HepG2 (cell line): ENCODE measurements around the gene TAS1R1. TPM values are rescaled to one million over a fixed set of nuclear protein-coding genes. Genes with fewer than 3 reads are reported as not detected.

Experiments
- ATAC-seq: fragments of 200-7000 bp; cut with Tn5 transposase; 3 replicates; pipeline ENCODE4 v1.9.1; 2020; ENCODE audit warnings: mild to moderate bottlenecking, moderate library complexity
- BruUV-seq: library from RNA; stranded (reverse); fragments of 400-500 nt; replicated peaks from 2 replicates; lab custom pipeline; 2021; lab: Mats Ljungman, UMichigan
- CTCF ChIA-PET: fragments of 300-600 bp; formaldehyde crosslinking; extraction: SDS; loops from one replicate; lab custom pipeline; 2021; ENCODE audit warnings: low total read pairs, inconsistent platforms, low intra/inter-chr PET ratio; lab: Yijun Ruan, JAX
- POLR2A ChIA-PET: fragments of 350-600 bp; sonication (Branson Sonifier 250); formaldehyde crosslinking; loops from one replicate; lab custom pipeline; 2020; ENCODE audit warnings: antibody characterized with exemption, inconsistent platforms; lab: Yijun Ruan, JAX
- DNase-seq: peaks from one replicate; pipeline ENCODE4 v3.0.0-alpha.2; 2015; ENCODE audit warnings: low spot score
- FAIRE-seq: peaks from 3 replicates; lab custom pipeline; 2011; peaks lifted over from hg19 to GRCh38; lab: Jason Lieb, UNC
- H2AFZ ChIP-seq: one replicate; pipeline ENCODE4 v1.6.1; 2011; ENCODE audit warnings: low read length, inconsistent platforms
- H3K27ac ChIP-seq: fragments of 300-600 bp; 3 replicates; pipeline ENCODE4 v1.8.0; 2011; ENCODE audit warnings: mixed run types, mild to moderate bottlenecking, mixed read lengths, low read length, inconsistent platforms; ENCODE audit not compliant: insufficient read depth; ENCODE audit errors: extremely low read length
- H3K27me3 ChIP-seq, 2 experiments: fragments of 200-600 bp in 1 of 2; 2 replicates in 1 of 2; 3 replicates in 1 of 2; pipeline versions ENCODE4 v1.6.0 to v1.8.0; 2011; ENCODE audit warnings: low read length in 2 of 2, mild to moderate bottlenecking in 2 of 2, moderate library complexity in 2 of 2, inconsistent platforms in 1 of 2; ENCODE audit not compliant: insufficient read depth in 2 of 2, control insufficient read depth in 1 of 2
- H3K36me3 ChIP-seq, 2 experiments: fragments of 200-600 bp in 1 of 2; replicated peaks in 1 of 2; 2 replicates in 1 of 2; 3 replicates in 1 of 2; pipeline versions ENCODE4 v1.5.1 to v1.8.0; 2011; ENCODE audit warnings: low read length in 2 of 2, inconsistent platforms in 1 of 2; ENCODE audit not compliant: insufficient read depth in 2 of 2, control insufficient read depth in 1 of 2
- H3K4me1 ChIP-seq: 2 replicates; pipeline ENCODE4 v1.5.1; 2012; ENCODE audit warnings: low read length, inconsistent platforms; ENCODE audit not compliant: insufficient read depth
- H3K4me2 ChIP-seq: 2 replicates; pipeline ENCODE4 v1.6.0; 2011; ENCODE audit warnings: low read depth, low read length, inconsistent platforms
- H3K4me3 ChIP-seq, 3 experiments: fragments of 200-600 bp in 1 of 3; sonication (generic), shearing (Covaris generic) in 1 of 3; replicated peaks in 1 of 3; 2 replicates each; pipeline ENCODE4 v1.5.1; 2011 to 2016; ENCODE audit warnings: low read length in 3 of 3, inconsistent platforms in 2 of 3, low read depth in 2 of 3, mild to moderate bottlenecking in 2 of 3, control low read depth in 1 of 3, mixed read lengths in 1 of 3; ENCODE audit not compliant: insufficient read depth in 1 of 3
- H3K79me2 ChIP-seq: one replicate; pipeline ENCODE4 v1.6.1; 2011; ENCODE audit warnings: low read length, inconsistent platforms; ENCODE audit not compliant: insufficient read depth
- H3K9ac ChIP-seq: 2 replicates; pipeline ENCODE4 v1.6.0; 2011; ENCODE audit warnings: mild to moderate bottlenecking, low read depth, low read length, inconsistent platforms; ENCODE audit not compliant: insufficient read depth
- H3K9me3 ChIP-seq: 2 replicates; pipeline ENCODE4 v1.5.1; 2012; ENCODE audit warnings: mild to moderate bottlenecking, low read length
- H4K20me1 ChIP-seq: 2 replicates; pipeline ENCODE4 v1.6.0; 2011; ENCODE audit warnings: inconsistent platforms, mild to moderate bottlenecking, low read length, moderate library complexity; ENCODE audit not compliant: insufficient read depth
- AGO1 ChIP-seq: fragments of 200-400 bp; formaldehyde crosslinking; IDR thresholded peaks from 2 replicates; pipeline ENCODE4 v1.6.1; 2017; ENCODE audit warnings: mild to moderate bottlenecking, low read depth, low read length, moderate library complexity; ENCODE audit not compliant: poor library complexity, severe bottlenecking
- AGO2 ChIP-seq: fragments of 200-400 bp; formaldehyde crosslinking; optimal IDR thresholded peaks from 2 replicates; pipeline ENCODE3; 2017; ENCODE audit warnings: mild to moderate bottlenecking, low read depth, low read length, moderate library complexity
- HNRNPL ChIP-seq: fragments of 200-400 bp; formaldehyde crosslinking; IDR thresholded peaks from 2 replicates; pipeline ENCODE4 v1.6.1; 2017; ENCODE audit warnings: mild to moderate bottlenecking, low read depth, low read length
- POLR2A ChIP-seq, 2 experiments: IDR thresholded peaks; 2 replicates each; pipeline ENCODE4 v1.6.1; 2011; ENCODE audit warnings: low read depth in 2 of 2, low read length in 2 of 2, mild to moderate bottlenecking in 1 of 2, moderate library complexity in 1 of 2; ENCODE audit not compliant: insufficient read depth in 1 of 2
- RBFOX2 ChIP-seq: fragments of 200-400 bp; formaldehyde crosslinking; IDR thresholded peaks from 2 replicates; pipeline ENCODE4 v1.6.1; 2017; ENCODE audit warnings: low read depth, mild to moderate bottlenecking, low read length
- THAP11 ChIP-seq: IDR thresholded peaks from 2 replicates; pipeline ENCODE4 v1.6.1; 2016; ENCODE audit warnings: missing biosample characterization, missing genetic modification reagents
- ZFP37 ChIP-seq: sonication (generic); formaldehyde crosslinking; IDR thresholded peaks from 2 replicates; pipeline ENCODE4 v1.4.0; 2020; ENCODE audit warnings: missing genetic modification reagents, borderline replicate concordance
- ZNF772 ChIP-seq: sonication (generic); formaldehyde crosslinking; IDR thresholded peaks from 2 replicates; pipeline ENCODE4 v1.5.0; 2020; ENCODE audit warnings: mild to moderate bottlenecking, missing genetic modification reagents
- WGBS: methylation state at CpG from one replicate; pipeline ENCODE4 v1.1.6; 2017; ENCODE audit warnings: low lambda C conversion rate; 5-methylcytosine and 5-hydroxymethylcytosine counted together
- in situ Hi-C: cut with HindIII; loops from 2 replicates; pipeline ENCODE4 v1.10.0; 2017; ENCODE audit warnings: low pct_unique_long_range_greater_than_20kb; ENCODE audit not compliant: extremely low pct_ligation_motif_present
- intact Hi-C: fragments of 100-400 bp; cut with micrococcal nuclease; formaldehyde crosslinking; loops from one replicate; pipeline ENCODE4 v1.10.0; 2022; ENCODE audit not compliant: unreplicated experiment
- polyA plus RNA-seq, 8 experiments: library from polyadenylated mRNA; depleted of rRNA in 3 of 8; stranded (reverse) in 7 of 8; unstranded in 1 of 8; fragments of >200 nt; fragmentation: Illumina TruSeq in 4 of 8; extraction: Trizol in 4 of 8; gene quantifications; 2 replicates each; pipeline versions ENCODE4 v1.2.1 to v1.2.3, GENCODE V29; 2011 to 2016; ENCODE audit warnings: low read depth in 4 of 8, missing spikeins in 1 of 8, mixed read lengths in 1 of 8; ENCODE audit not compliant: insufficient read depth in 1 of 8
- total RNA-seq, 5 experiments: library from RNA; depleted of rRNA; stranded (reverse); fragments of >200 nt; fragmentation: Illumina TruSeq; extraction: Trizol; gene quantifications; 2 replicates each; pipeline ENCODE4 v1.2.3, GENCODE V29; 2016; ENCODE audit warnings: low read depth in 1 of 5

TAS1R1 gene
- total and polyA plus RNA-seq, 2 of the 13 experiments (the other 11 are each of a cell fraction or from before 2014, with no cell fraction given), result 1.4 to 1.6 TPM

DNA sequence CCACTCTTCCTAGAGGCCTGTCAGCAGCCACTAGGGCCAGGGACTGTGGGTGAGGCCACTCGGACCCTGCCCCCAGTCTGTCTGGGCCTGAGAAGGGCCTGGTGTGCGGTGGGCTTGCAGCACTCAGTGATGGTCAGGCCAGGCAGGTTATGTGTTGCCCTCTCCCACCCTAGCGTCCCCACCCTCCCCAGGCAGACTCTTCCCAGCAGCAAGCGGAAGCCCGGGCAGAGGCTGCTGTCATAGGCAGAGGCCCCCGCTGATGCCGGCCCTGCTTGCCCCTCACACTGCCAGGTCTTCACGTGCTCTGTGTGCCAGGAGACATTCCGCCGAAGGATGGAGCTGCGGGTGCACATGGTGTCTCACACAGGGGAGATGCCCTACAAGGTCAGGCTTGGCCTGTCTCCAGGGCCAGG is 31.3 kb downstream of the TAS1R1 start:
- peaks cover 11 to 25% of the 10 kb centered on the region in 2 experiments for H3K36me3 ChIP-seq
- intact Hi-C loops, result no loop called here
- ChIA-PET CTCF (no interaction called here), POLR2A (no interaction called here)
- TF ChIP-seq THAP11 (CRISPR knock-in tag) (no peak), POLR2A (IDR thresholded peaks at IDR 0.05; ENCODE audit: insufficient read depth in 1 of 2, low read depth in 2 of 2, low read length in 2 of 2) (0 out of 4 replicates have a peak, but pooled peaks of 1 of the 2 experiments have one; percentile 11), AGO2 (peak; percentile 83), RBFOX2 (peak; percentile 54; the same call in 1 of the 2 replicates)
- peaks cover 21% of the 10 kb centered on the region for H3K4me1 ChIP-seq
- no TSS peak for BruUV-seq
- DNase-seq (no peak), FAIRE-seq (no peak), ATAC-seq (peak; percentile 4)
- no peaks in the 10 kb centered on the region for H3K27me3 ChIP-seq
- H3K79me2 ChIP-seq, result peaks cover 3% of the 10 kb centered on the region
- H3K27ac ChIP-seq, result no peak overlapping the region
- in situ Hi-C loops, result no loop called here
- no peak overlapping the region for H3K4me2 ChIP-seq
- H3K9me3 ChIP-seq, result no peaks in the 10 kb centered on the region
- H3K9ac ChIP-seq, result no peak overlapping the region
- H2AFZ ChIP-seq, result no peak overlapping the region
- H4K20me1 ChIP-seq, result peaks cover 4% of the 10 kb centered on the region; the same call in 1 of the 2 replicates
- 97% methylated on average over 6 of the region's 11 CpGs for WGBS
- H3K4me3 ChIP-seq, result no peak overlapping the region

DNA sequence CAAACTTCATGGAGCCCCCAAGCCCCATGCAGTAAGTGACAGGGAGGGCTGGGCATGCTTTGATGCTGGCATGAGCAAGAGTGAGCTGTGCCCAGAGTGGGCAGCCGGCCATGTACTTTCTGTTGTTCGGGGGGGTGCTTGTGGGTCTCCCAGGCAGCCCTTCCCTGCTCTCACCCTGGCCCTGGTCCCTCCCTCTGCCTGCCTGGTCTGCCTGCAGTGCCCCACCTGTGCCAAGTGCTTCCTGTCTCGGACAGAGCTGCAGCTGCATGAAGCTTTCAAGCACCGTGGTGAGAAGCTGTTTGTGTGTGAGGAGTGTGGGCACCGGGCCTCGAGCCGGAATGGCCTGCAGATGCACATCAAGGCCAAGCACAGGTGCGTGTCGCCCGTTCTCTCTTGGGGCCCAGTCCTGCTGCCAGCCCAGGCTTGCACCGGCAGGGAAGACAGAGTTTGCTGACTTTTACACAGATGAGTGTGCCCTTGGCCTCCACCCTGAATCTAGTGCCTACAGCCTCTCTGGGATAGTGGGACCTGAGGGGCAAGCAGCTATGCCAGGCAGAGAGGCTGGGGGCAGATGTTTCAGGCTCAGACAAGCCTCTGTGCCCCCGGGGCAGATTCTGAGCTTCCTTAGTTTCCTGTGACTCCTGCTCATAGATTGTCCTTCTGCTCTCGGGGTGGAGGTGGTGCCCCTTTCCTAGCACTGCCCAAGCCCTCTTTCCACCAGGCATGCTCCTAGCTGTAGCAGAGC is 32.3 kb downstream of the TAS1R1 start:
- Histone ChIP-seq H3K9me3 (no peaks in the 10 kb centered on the region), H3K4me2 (no peak overlapping the region), H3K79me2 (no peaks in the 10 kb centered on the region), H3K27me3 (no peaks in the 10 kb centered on the region), H4K20me1 (peaks cover 6% of the 10 kb centered on the region; the same call in 1 of the 2 replicates), H3K9ac (no peak overlapping the region), H3K4me1 (peaks cover 10% of the 10 kb centered on the region), H3K36me3 (peaks cover 17 to 35% of the 10 kb centered on the region in 2 experiments), H2AFZ (no peak overlapping the region), H3K27ac (no peak overlapping the region), H3K4me3 (no peak overlapping the region)
- CTCF ChIA-PET, result no interaction called here
- WGBS, result 89% methylated on average over 3 of the region's 13 CpGs
- POLR2A ChIA-PET, result interaction anchor here (0.9 to 1.2 kb wide), 2 partner anchors 13 to 16 kb away, joined by 3 to 5 read pairs; no protein-coding TSS in a partner anchor
- no TSS peak for BruUV-seq
- in situ Hi-C loops (no loop called here), intact Hi-C loops (no loop called here)
- FAIRE-seq, result no peak
- DNase-seq, result no peak
- TF ChIP-seq HNRNPL (0 out of 2 replicates have a peak, but pooled peaks have one; percentile 42), ZNF772 (no peak), AGO1 (peak; percentile 26), ZFP37 (CRISPR knock-in tag) (no peak)
- ATAC-seq, result peak; percentile 2
